Thyroid gland (tissue), 4 donors: Measurements from ENCODE around the gene HLA-F.

Experiments used
- CTCF ChIP-seq, 6 experiments: fragments of 200-600 bp in 3 of 6; fragments of 450-650 bp in 3 of 6; sonication (generic) in 3 of 6; IDR thresholded peaks; one replicate each; pipeline ENCODE4 v1.5.1; 2016 to 2019; ENCODE audit warnings: antibody characterized with exemption in 6 of 6, mild to moderate bottlenecking in 2 of 6, inconsistent platforms in 1 of 6, moderate library complexity in 1 of 6
- POLR2A ChIP-seq, 2 donors: fragments of 450-650 bp; IDR thresholded peaks; one replicate each; pipeline ENCODE4 v1.6.1; 2017; ENCODE audit warnings: antibody characterized with exemption in 2 of 2, mild to moderate bottlenecking in 2 of 2, moderate library complexity in 1 of 2

DNA sequence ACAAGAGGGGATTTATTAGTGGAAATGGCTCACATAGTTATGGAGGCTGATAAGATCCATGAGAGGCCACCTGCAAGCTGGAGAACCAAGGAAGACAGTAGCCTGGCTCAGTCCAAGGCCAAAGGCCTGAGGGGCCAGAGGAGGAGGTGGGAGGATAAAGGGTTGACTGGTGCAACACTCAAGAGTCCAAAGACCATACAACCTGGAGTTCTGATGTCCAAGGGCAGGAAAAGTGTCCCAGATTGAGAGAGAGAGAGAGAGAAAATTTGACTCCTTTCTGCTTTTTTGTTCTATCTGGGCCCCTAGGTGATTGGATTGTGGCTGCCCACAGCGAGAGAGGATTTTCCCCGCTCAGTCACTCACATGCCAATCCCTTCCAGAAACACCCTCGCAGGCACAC is 8.0 kb downstream of the HLA-F start:
- TF ChIP-seq POLR2A (IDR thresholded peaks at IDR 0.05) = no peak
- TF ChIP-seq CTCF (IDR thresholded peaks at IDR 0.05) = no peak
